ENCODE data around the gene SKIC2. TPM values are rescaled to one million over a fixed set of nuclear protein-coding genes. Genes with fewer than 3 reads are reported as not detected.

Gene SKIC2
- total RNA-seq, 4 donors from 2014 or later = 47.1 to 83.1 (median 48.2) TPM

DNA sequence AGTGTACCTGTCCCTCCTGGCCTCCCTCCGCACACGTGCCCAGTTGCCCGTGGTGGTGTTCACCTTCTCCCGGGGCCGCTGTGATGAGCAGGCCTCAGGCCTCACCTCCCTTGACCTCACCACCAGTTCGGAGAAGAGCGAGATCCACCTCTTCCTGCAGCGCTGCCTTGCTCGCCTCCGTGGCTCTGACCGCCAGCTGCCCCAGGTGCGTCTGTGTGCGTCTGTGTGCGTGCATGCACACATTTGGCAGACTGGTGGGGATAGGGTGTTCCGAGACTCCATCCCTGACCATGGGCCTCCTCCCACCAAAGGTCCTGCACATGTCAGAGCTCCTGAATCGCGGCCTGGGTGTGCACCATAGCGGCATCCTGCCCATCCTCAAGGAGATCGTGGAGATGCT lies 4.9 kb downstream of the SKIC2 start:
- TF ChIP-seq EP300 (IDR thresholded peaks at IDR 0.05) = no peak
- TF ChIP-seq, protein P1, sequence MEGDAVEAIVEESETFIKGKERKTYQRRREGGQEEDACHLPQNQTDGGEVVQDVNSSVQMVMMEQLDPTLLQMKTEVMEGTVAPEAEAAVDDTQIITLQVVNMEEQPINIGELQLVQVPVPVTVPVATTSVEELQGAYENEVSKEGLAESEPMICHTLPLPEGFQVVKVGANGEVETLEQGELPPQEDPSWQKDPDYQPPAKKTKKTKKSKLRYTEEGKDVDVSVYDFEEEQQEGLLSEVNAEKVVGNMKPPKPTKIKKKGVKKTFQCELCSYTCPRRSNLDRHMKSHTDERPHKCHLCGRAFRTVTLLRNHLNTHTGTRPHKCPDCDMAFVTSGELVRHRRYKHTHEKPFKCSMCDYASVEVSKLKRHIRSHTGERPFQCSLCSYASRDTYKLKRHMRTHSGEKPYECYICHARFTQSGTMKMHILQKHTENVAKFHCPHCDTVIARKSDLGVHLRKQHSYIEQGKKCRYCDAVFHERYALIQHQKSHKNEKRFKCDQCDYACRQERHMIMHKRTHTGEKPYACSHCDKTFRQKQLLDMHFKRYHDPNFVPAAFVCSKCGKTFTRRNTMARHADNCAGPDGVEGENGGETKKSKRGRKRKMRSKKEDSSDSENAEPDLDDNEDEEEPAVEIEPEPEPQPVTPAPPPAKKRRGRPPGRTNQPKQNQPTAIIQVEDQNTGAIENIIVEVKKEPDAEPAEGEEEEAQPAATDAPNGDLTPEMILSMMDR (IDR thresholded peaks at IDR 0.05) = no peak
- no peak for TF ChIP-seq POLR2A (IDR thresholded peaks at IDR 0.05)
- Histone ChIP-seq H3K4me3 (no peak overlapping the region), H3K9me3 (no peaks in the 10 kb centered on the region), H3K4me1 (peaks cover 0 to 13% (median 7%) of the 10 kb centered on the region in 4 donors), H3K27ac (no peak overlapping the region), H3K27me3 (no peaks in the 10 kb centered on the region), H3K36me3 (peaks cover 0 to 89% (median 49%) of the 10 kb centered on the region in 3 donors)
- no peak for DNase-seq (ENCODE audit: low spot score in 2 of 2)
- 90 to 94% methylated on average over 15 to 19 of the region's 19 CpGs for WGBS, 2 donors

DNA sequence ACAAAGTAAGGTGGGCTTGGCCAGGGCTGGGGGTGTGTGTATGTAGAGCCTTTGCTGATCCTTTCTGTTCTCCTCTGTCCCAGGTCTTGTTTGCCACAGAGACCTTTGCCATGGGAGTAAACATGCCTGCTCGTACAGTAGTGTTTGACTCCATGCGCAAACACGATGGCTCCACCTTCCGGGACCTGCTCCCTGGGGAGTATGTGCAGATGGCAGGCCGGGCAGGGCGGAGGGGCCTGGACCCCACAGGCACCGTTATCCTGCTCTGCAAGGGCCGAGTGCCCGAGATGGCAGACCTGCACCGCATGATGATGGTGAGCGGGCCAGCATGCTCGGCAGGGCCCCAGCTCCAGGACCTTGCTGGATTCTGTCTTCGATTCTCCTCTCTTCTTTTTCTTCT lies 6.7 kb downstream of the SKIC2 start:
- 89 to 90% methylated on average over 12 to 13 of the region's 13 CpGs for WGBS, 2 donors
- DNase-seq (ENCODE audit: low spot score in 2 of 2) = no peak
- peaks cover 0 to 100% (median 56%) of the 10 kb centered on the region in 3 donors for H3K36me3 ChIP-seq
- TF ChIP-seq, protein P1 (IDR thresholded peaks at IDR 0.05) = no peak
- TF ChIP-seq POLR2A (IDR thresholded peaks at IDR 0.05) = no peak
- TF ChIP-seq EP300 (IDR thresholded peaks at IDR 0.05) = no peak
- no peaks in the 10 kb centered on the region for H3K27me3 ChIP-seq
- no peak overlapping the region for H3K27ac ChIP-seq
- no peaks in the 10 kb centered on the region for H3K9me3 ChIP-seq
- peaks cover 0 to 10% (median under 1%) of the 10 kb centered on the region in 4 donors for H3K4me1 ChIP-seq
- H3K4me3 ChIP-seq = no peak overlapping the region

DNA sequence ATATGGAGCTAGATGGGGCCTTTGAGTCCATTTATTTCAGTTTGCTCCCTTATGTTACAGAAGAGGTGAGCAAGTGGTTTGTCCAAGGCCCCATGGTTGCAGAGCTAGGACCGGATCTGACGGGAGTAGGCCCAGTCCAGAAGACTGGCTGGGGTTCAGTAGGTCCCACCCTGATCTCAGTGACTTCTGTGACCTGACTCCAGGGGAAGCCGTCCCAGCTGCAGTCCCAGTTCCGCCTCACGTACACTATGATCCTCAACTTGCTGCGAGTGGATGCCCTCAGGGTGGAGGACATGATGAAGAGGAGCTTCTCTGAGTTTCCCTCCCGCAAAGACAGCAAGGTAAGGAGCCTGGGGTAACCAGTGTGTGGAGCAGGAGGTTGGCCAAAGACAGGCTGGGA lies 7.5 kb downstream of the SKIC2 start:
- Histone ChIP-seq H3K27ac (no peak overlapping the region), H3K9me3 (no peaks in the 10 kb centered on the region), H3K36me3 (peaks cover 0 to 94% (median 49%) of the 10 kb centered on the region in 3 donors), H3K4me1 (peaks cover 0 to 18% (median 7%) of the 10 kb centered on the region in 4 donors), H3K4me3 (no peak overlapping the region), H3K27me3 (no peaks in the 10 kb centered on the region)
- 83 to 93% methylated on average over 7 of the region's 7 CpGs for WGBS, 2 donors
- TF ChIP-seq, protein P1 (IDR thresholded peaks at IDR 0.05) = no peak
- TF ChIP-seq POLR2A (IDR thresholded peaks at IDR 0.05) (no peak), EP300 (IDR thresholded peaks at IDR 0.05) (no peak)
- DNase-seq (ENCODE audit: low spot score in 2 of 2) = no peak

DNA sequence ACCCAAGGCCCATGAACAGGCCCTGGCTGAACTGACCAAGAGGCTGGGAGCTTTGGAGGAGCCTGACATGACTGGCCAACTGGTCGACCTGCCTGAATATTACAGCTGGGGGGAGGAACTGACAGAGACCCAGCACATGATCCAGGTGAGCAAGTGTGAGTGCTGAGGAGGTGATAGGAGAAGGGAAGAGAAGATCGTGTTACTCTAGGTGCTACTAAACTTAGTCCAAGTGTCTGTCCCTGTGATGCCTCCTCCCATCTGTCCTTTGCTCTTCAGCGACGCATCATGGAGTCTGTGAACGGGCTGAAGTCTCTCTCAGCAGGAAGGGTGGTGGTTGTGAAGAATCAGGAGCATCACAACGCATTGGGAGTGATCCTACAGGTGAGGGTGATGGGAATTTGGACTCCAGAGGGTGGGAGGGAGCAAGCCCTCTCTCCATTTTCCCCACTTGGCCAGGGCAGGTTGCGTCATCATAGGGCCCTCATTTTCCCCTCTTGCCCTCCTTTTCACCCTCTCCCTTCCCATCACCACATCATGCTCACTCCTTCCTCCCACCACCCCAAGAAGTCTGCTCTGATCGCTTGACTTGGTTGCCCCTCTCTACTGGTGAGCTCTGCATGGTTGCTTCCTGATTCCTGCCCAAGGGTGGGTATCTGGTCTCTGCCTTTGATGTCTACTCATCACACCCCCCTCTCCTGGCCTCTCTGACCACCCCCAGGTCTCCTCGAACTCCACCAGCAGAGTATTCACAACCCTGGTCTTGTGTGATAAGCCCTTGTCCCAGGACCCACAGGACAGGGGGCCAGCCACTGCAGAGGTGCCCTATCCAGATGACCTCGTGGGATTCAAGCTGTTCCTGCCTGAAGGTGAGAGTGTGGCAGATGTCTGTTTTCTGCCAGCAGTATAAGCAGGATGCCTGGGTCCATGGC lies 8.3 kb downstream of the SKIC2 start:
- H3K27ac ChIP-seq = no peak overlapping the region
- H3K4me1 ChIP-seq = peaks cover 0 to 20% (median 7%) of the 10 kb centered on the region in 4 donors
- DNase-seq (ENCODE audit: low spot score in 2 of 2) = no peak
- no peaks in the 10 kb centered on the region for H3K27me3 ChIP-seq
- 84 to 88% methylated on average over 10 of the region's 10 CpGs for WGBS, 2 donors
- H3K36me3 ChIP-seq = peaks cover 0 to 87% (median 46%) of the 10 kb centered on the region in 3 donors
- H3K4me3 ChIP-seq = no peak overlapping the region
- TF ChIP-seq, protein P1 (IDR thresholded peaks at IDR 0.05) = no peak
- TF ChIP-seq EP300 (IDR thresholded peaks at IDR 0.05) (no peak), POLR2A (IDR thresholded peaks at IDR 0.05) (no peak)
- H3K9me3 ChIP-seq = no peaks in the 10 kb centered on the region

DNA sequence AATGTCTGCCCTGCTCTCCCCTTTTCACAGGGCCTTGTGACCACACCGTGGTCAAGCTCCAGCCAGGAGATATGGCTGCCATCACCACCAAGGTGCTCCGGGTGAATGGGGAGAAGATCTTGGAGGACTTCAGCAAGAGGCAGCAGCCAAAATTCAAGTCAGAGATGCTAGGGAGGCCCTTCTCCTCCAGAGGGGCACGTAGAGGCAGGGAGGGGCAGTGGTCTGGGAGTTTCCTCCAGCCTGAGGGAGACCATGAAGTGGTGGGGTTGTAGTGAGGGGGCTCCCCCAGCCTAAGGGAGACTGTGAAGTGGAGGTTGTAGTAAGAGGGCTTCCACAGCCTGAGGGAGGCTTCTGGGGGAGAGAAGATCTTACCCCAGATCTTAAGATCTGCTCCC lies 8.9 kb downstream of the SKIC2 start:
- peaks cover 0 to 24% (median 11%) of the 10 kb centered on the region in 4 donors for H3K4me1 ChIP-seq
- WGBS, 2 donors = 69 to 85% methylated on average over 3 of the region's 3 CpGs
- H3K9me3 ChIP-seq = no peaks in the 10 kb centered on the region
- no peak for TF ChIP-seq POLR2A (IDR thresholded peaks at IDR 0.05)
- no peak for TF ChIP-seq EP300 (IDR thresholded peaks at IDR 0.05)
- no peaks in the 10 kb centered on the region for H3K27me3 ChIP-seq
- no peak overlapping the region for H3K27ac ChIP-seq
- H3K4me3 ChIP-seq = no peak overlapping the region
- DNase-seq (ENCODE audit: low spot score in 2 of 2) = no peak
- H3K36me3 ChIP-seq = peaks cover 0 to 80% (median 39%) of the 10 kb centered on the region in 3 donors

Measured in tibial nerve (tissue), 4 donors.